PC-9 (cell line): Measurements from ENCODE around the gene PHYKPL. TPM values are rescaled to one million over a fixed set of nuclear protein-coding genes. Genes with fewer than 3 reads are reported as not detected.

Experiments
- BruUV-seq: library from RNA; stranded (reverse); fragments of 400-500 nt; replicated peaks from 2 replicates; lab custom pipeline; 2021; lab: Mats Ljungman, UMichigan
- CTCF ChIA-PET: fragments of 300-600 bp; sonication (Branson Sonifier 250); formaldehyde crosslinking; loops from one replicate; lab custom pipeline; 2022; ENCODE audit warnings: antibody characterized with exemption; lab: Charles Lee
- POLR2A ChIA-PET: fragments of 300-600 bp; sonication (Branson Sonifier 250); formaldehyde crosslinking; loops from one replicate; lab custom pipeline; 2022; ENCODE audit warnings: antibody characterized with exemption; ENCODE audit not compliant: unreplicated experiment; lab: Charles Lee
- DNase-seq, 2 experiments: peaks; one replicate each; pipeline versions ENCODE4 v3.0.0 to v3.0.0-alpha.2; 2015 to 2022; ENCODE audit warnings: mixed read lengths in 1 of 2
- H2AFZ ChIP-seq: fragments of 200-600 bp; sonication (generic); 2 replicates; pipeline ENCODE4 v1.8.1; 2017; ENCODE audit warnings: antibody characterized with exemption
- H3F3A ChIP-seq: fragments of 200-600 bp; sonication (generic); 2 replicates; pipeline ENCODE4 v1.8.1; 2017; ENCODE audit warnings: antibody characterized with exemption, mild to moderate bottlenecking, low read depth; ENCODE audit not compliant: insufficient read depth
- H3K27ac ChIP-seq: fragments of 200-600 bp; sonication (generic); 2 replicates; pipeline ENCODE4 v1.6.1; 2016; ENCODE audit warnings: mixed run types
- H3K27me3 ChIP-seq: fragments of 200-600 bp; sonication (generic); 2 replicates; pipeline ENCODE4 v1.6.1; 2016; ENCODE audit warnings: low read depth, mixed run types; ENCODE audit not compliant: insufficient read depth
- H3K36me3 ChIP-seq: fragments of 200-600 bp; sonication (generic); 2 replicates; pipeline ENCODE4 v1.6.1; 2016; ENCODE audit warnings: low read depth, mixed run types
- H3K4me1 ChIP-seq: fragments of 200-600 bp; sonication (generic); replicated peaks from 2 replicates; pipeline ENCODE4 v1.6.1; 2016; ENCODE audit warnings: mixed run types; ENCODE audit not compliant: insufficient read depth
- H3K4me2 ChIP-seq: fragments of 200-600 bp; sonication (generic); 2 replicates; pipeline ENCODE4 v1.6.1; 2017; ENCODE audit warnings: mixed run types
- H3K4me3 ChIP-seq: fragments of 200-600 bp; sonication (generic); 2 replicates; pipeline ENCODE4 v1.6.1; 2016; ENCODE audit warnings: mixed run types
- H3K79me2 ChIP-seq: fragments of 200-600 bp; sonication (generic); 2 replicates; pipeline ENCODE4 v1.6.1; 2017; ENCODE audit warnings: low read depth, mixed run types
- H3K9me2 ChIP-seq: fragments of 200-600 bp; sonication (generic); 2 replicates; pipeline ENCODE4 v1.8.1; 2017; ENCODE audit warnings: mild to moderate bottlenecking; ENCODE audit not compliant: insufficient read depth
- H3K9me3 ChIP-seq: fragments of 200-600 bp; sonication (generic); 2 replicates; pipeline ENCODE4 v1.8.1; 2016; ENCODE audit warnings: low read depth; ENCODE audit not compliant: insufficient read depth
- H4K20me1 ChIP-seq: fragments of 200-600 bp; sonication (generic); 2 replicates; pipeline ENCODE4 v1.8.1; 2017; ENCODE audit not compliant: insufficient read depth
- EZH2 ChIP-seq: fragments of 200-600 bp; sonication (generic); IDR thresholded peaks from 2 replicates; pipeline ENCODE4 v1.8.0; 2017; ENCODE audit warnings: antibody characterized with exemption, low read depth
- intact Hi-C: fragments of 100-400 bp; cut with micrococcal nuclease; formaldehyde crosslinking; loops from one replicate; pipeline ENCODE4 v1.10.0; 2022; ENCODE audit not compliant: unreplicated experiment
- total RNA-seq: library from RNA; stranded (reverse); gene quantifications from 2 replicates; pipeline ENCODE4 v1.2.3, GENCODE V29; 2021
- TF ChIP-seq, protein P1 (sequence below): fragments of 200-600 bp; sonication (generic); conservative IDR thresholded peaks from 2 replicates; pipeline ENCODE4 v1.6.1; 2017; ENCODE audit warnings: mixed run types, antibody characterized with exemption, mild to moderate bottlenecking, moderate library complexity

The PHYKPL gene
- total RNA-seq, 1 experiment from 2014 or later, result 73.7 TPM

GRCh38 chr5:178210073-178210535 is 22.5 kb downstream of the PHYKPL start:
- no peaks in the 10 kb centered on the region for H3K27me3 ChIP-seq
- ChIA-PET CTCF (interaction anchor here (0.5 kb wide), 2 partner anchors 215 to 631 kb away, joined by 4 read pairs; no protein-coding TSS in a partner anchor), POLR2A (interaction anchor here (0.8 kb wide), 1 partner anchor 1585 kb away, joined by 6 read pairs; no protein-coding TSS in a partner anchor)
- no peak overlapping the region for H3K27ac ChIP-seq
- no peak overlapping the region for H3K4me2 ChIP-seq
- H3K79me2 ChIP-seq, result peaks cover 47% of the 10 kb centered on the region
- no peak for DNase-seq
- peaks cover 22% of the 10 kb centered on the region for H3K4me1 ChIP-seq
- intact Hi-C loops, result no loop called here
- no peak overlapping the region for H2AFZ ChIP-seq
- no peak overlapping the region for H3K4me3 ChIP-seq
- H3K9me2 ChIP-seq, result no peaks in the 10 kb centered on the region
- TF ChIP-seq, protein P1, sequence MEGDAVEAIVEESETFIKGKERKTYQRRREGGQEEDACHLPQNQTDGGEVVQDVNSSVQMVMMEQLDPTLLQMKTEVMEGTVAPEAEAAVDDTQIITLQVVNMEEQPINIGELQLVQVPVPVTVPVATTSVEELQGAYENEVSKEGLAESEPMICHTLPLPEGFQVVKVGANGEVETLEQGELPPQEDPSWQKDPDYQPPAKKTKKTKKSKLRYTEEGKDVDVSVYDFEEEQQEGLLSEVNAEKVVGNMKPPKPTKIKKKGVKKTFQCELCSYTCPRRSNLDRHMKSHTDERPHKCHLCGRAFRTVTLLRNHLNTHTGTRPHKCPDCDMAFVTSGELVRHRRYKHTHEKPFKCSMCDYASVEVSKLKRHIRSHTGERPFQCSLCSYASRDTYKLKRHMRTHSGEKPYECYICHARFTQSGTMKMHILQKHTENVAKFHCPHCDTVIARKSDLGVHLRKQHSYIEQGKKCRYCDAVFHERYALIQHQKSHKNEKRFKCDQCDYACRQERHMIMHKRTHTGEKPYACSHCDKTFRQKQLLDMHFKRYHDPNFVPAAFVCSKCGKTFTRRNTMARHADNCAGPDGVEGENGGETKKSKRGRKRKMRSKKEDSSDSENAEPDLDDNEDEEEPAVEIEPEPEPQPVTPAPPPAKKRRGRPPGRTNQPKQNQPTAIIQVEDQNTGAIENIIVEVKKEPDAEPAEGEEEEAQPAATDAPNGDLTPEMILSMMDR, result no peak
- TF ChIP-seq EZH2, result no peak
- peaks cover 53% of the 10 kb centered on the region for H3K36me3 ChIP-seq
- H3F3A ChIP-seq, result peaks cover 91% of the 10 kb centered on the region
- no TSS peak for BruUV-seq
- peaks cover 87% of the 10 kb centered on the region for H4K20me1 ChIP-seq
- H3K9me3 ChIP-seq, result no peaks in the 10 kb centered on the region

GRCh38 chr5:178209334-178210072 is 23.1 kb downstream of the PHYKPL start:
- Histone ChIP-seq H3K4me3 (no peak overlapping the region), H3F3A (peaks cover 88% of the 10 kb centered on the region), H3K9me3 (no peaks in the 10 kb centered on the region), H3K9me2 (no peaks in the 10 kb centered on the region), H4K20me1 (peaks cover 84% of the 10 kb centered on the region), H3K4me1 (peaks cover 22% of the 10 kb centered on the region), H3K36me3 (peaks cover 53% of the 10 kb centered on the region), H3K27me3 (no peaks in the 10 kb centered on the region), H2AFZ (no peak overlapping the region), H3K79me2 (peaks cover 53% of the 10 kb centered on the region), H3K4me2 (no peak overlapping the region), H3K27ac (no peak overlapping the region)
- intact Hi-C loops, result no loop called here
- ChIA-PET POLR2A (interaction anchor here (0.8 kb wide), 1 partner anchor 1585 kb away, joined by 6 read pairs; no protein-coding TSS in a partner anchor), CTCF (interaction anchor here (0.5 kb wide), 2 partner anchors 214 to 631 kb away, joined by 4 read pairs; no protein-coding TSS in a partner anchor)
- BruUV-seq, result no TSS peak
- TF ChIP-seq, protein P1, result no peak
- no peak for TF ChIP-seq EZH2
- DNase-seq, result no peak

- POLR2A ChIA-PET, result no interaction called here
- Histone ChIP-seq H3K4me1 (peaks cover 22% of the 10 kb centered on the region), H2AFZ (no peak overlapping the region), H3K9me3 (no peaks in the 10 kb centered on the region), H3K9me2 (no peaks in the 10 kb centered on the region), H3K4me2 (no peak overlapping the region), H3K79me2 (peaks cover 59% of the 10 kb centered on the region), H3K27me3 (no peaks in the 10 kb centered on the region), H3F3A (peaks cover 79% of the 10 kb centered on the region), H3K4me3 (no peak overlapping the region), H3K27ac (no peak overlapping the region), H4K20me1 (peaks cover 78% of the 10 kb centered on the region), H3K36me3 (peaks cover 53% of the 10 kb centered on the region)
- BruUV-seq, result no TSS peak
- TF ChIP-seq EZH2, result no peak
- TF ChIP-seq, protein P1, result peak; percentile 32; the same call in 1 of the 2 replicates
- intact Hi-C loops, result no loop called here
- DNase-seq, result no peak
- CTCF ChIA-PET, result no interaction called here
Observed at GRCh38 chr5:178208540-178209227, 23.9 kb downstream of the PHYKPL start.
